HG02798 (cell line): Measurements from ENCODE around the gene AKNA.

Experiments
- ATAC-seq: cut with Tn5 transposase; IDR thresholded peaks from one replicate; pipeline ENCODE4 v1.9.1; 2021; ENCODE audit warnings: mild to moderate bottlenecking; ENCODE audit not compliant: unreplicated experiment, poor library complexity

The AKNA gene

DNA sequence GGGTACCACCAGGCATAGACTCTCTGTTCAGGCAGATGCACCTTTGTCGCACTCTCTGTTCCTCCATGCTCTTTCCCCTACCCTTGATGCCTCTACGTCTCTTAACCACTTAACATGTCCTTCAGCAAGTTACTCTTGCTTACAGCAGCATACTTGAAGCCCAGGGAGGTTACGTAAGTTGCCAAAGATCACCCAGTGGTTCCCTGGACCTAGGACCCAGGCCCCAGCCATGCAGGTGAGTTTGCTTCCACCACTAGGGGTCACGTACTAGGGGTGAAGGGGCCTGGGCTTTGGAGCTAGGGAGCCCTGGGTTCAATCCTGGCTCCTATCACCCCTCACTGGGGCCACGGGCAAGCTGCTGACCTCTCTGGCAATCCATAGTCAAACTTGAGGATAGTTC, 8.9 kb downstream of the AKNA start:
- ATAC-seq, result no peak

DNA sequence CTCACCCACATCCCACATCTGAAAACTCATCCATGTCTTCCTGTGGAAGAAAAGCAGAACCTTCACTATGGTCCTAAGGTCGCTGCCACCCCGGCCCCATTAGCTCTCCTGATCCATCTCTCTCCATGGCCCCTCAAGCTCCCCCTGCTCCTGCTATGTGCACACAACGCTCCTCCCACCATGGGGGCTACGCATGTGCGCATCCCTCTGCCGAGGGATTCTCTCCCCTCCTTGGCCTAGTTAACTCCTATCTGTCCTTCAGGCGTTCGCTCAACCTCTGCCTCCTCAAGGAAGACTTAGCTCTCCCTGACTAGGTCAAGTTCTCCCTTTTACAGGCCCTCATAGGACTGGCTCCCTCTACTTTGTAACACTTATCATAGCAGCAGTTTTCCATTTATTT, 9.8 kb downstream of the AKNA start:
- no peak for ATAC-seq

DNA sequence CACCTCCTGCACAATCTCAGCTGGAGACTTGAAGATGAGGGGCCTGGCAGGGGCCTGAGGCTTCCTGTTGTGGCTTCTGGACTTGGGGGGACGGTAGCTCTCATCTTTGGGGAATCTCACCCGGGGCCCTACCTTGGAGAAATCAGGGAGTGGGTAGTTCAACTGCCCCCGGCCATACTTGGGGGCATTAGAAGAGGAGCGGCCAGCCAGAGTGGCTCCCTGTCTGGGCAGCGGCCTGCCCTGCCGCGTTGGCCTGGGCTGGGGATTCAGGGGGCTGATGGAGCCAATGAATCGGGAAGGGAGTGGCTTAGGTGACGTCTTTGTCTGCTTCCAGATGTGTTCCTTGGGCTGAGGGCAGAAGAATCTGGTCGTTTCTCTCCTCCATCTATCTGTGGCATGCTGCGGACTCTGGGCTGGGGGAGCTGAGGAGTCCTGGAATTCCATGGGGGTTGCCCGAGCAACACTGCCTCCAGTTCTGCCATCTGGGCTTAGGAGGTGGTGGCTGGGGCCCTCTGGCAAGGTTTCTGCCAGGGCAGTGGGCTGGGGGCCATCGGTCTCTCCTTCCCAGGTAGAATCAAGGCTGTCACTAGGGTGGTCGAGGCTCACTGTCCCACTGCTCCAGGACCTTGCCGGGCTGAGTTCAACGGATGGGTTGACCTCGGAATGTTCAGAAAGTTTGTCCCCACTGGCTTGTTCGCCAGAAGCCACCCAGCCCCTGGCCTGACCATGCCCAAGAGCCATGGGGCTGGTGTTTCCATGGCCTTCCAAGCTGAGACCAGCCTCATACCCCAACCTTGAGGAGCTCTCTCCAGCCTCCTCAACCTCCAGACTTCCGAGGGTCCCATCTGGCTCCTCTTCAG, 11.0 kb downstream of the AKNA start:
- no peak for ATAC-seq

- no peak for ATAC-seq
Measured at GRCh38 chr9:114375386-114376175, 12.2 kb downstream of the AKNA start.

GRCh38 chr9:114374936-114375335, 12.8 kb downstream of the AKNA start:
- no peak for ATAC-seq

- no peak for ATAC-seq
Measured at GRCh38 chr9:114373960-114374730, 13.6 kb downstream of the AKNA start.

GRCh38 chr9:114372921-114373448, 14.8 kb downstream of the AKNA start:
- ATAC-seq, result peak; percentile 93

- no peak for ATAC-seq
Measured at GRCh38 chr9:114371973-114372917, 15.5 kb downstream of the AKNA start.

DNA sequence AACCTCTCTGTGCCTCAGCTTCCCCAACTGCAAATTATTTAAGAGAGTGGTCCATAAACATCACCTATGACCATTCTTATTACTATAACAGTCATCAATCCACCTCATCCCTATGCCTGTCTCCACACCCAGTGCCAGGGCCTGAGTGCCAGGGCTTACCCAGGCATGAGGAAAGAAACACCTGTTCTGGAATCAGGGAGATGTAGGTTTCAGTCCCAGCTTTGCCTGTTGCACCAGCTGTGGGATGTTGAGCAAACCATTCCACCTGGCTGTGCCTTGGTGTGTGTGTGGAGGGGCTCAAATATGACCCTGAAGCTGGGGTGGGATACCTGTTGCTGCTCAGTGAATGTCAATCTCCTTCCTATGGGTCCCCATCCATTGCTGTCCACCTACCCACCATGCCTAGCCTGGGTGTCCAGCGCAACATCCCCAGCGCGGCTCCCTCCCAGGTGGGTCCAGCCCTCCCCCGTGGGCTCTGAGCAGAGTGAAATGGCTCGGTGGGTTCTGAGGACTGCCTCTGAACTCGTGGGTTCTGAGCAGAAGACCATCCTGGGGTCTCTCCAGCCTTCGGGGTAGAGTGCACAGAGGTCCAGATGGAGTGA, 16.3 kb downstream of the AKNA start:
- no peak for ATAC-seq

DNA sequence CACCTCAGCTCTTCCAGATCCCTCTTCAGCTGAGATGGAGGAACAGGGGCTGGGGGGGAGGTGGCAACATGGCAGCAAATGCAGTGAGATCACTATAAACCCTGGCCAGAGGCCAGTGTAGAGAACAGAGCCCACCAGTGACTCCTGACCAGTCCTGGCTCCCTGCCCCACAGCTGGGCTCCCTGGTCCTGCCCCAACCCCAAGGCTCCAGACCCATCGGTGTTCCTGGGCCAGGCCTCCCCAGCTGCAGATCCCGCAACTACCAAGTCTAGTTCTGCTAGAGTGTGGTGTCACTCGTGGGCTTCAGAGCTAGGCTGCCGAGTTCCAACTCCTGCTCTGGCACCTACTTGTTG, 16.8 kb downstream of the AKNA start:
- ATAC-seq, result no peak

DNA sequence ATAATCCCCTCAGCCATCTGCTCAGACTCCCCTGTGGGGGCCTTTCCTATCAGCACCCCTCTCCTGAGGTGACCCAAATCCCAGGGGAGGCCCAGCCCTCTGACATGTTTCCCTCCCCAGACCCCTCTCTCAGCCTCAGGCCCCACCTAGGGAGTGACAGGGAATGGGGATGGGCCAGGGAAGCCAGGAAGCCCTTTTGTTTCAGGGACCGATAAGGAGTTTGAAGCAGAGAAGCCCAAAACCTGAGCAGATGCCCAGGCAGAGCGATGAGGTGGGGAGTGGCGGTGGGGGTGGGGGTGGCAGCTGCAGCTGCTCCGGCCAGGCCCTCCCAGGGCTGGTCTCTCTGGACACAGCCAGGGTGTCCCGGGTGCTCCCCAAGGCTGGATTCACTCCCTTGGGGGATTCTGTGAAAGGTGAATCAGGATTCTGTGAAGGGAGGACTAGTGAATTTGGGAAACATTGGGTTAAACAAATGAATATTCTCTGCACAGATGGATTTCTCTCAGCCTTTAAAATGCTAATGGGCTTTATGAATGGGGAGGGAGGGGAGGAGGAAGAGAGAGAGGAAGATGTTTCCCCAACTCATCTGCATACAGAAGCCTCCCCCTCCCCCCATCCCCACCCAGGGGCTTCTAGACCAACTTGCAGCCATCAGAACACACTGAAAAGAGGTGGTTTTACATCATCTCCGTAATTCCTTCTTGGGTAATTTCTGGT, 17.4 kb downstream of the AKNA start:
- ATAC-seq, result no peak

- no peak for ATAC-seq
Measured at GRCh38 chr9:114369216-114370130, 18.3 kb downstream of the AKNA start.

DNA sequence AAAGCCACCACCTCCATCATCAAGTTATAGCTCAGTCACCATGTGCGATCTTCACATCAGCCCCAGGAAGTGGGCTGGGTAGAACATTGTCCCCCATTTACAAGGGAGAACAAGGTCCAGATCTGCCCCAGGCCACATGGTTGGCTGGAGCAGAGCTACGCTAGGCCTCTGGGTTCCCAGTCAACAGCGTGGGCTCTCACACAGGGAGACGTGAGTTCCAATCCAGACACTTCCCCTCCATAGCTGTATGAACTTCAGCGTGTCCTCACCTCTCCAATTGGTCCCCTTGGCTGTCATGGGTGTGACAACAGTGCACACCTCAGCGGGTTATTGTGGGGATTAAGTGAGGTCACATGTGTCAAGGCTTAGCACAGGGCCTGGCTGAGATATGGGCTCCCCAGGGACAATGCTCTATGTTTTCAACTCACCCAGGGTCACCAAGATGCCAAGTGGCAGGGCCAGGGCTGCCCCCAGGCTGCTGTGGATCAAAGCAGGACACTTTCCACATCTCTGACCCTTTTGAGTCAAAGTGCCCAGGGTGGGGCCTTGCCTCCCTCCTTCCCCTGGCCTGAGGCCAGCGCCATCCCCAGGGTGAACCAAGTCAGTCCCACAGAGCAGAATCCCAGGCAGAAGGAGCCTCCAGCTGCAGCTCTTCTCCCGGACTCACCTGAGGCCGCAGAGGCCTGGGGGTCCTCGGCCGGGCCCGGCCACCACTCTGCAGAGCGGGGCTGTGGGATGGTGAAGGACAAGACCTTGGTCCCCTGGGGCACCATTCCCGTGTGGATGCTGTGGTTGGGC, 19.8 kb downstream of the AKNA start:
- no peak for ATAC-seq

DNA sequence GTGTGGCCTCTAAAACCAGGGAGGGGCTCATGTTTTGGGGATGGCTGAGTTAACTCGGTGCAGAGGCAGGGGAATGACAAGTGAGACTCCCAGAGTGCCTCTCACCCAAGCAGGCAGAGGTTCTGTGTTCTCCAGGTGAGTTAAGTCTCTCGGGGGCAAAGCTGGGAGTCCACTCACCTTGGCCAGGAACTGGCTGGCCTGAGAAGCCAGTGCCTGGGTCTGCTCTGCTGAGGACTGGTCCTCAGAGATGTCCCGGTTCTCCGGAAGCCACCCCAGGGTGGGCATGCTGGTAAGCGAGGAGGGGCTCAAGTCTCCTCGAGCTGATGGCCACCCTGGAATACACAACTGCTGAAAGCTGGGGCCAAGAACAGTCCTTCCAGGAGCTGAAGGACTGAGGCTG, 20.4 kb downstream of the AKNA start:
- no peak for ATAC-seq

DNA sequence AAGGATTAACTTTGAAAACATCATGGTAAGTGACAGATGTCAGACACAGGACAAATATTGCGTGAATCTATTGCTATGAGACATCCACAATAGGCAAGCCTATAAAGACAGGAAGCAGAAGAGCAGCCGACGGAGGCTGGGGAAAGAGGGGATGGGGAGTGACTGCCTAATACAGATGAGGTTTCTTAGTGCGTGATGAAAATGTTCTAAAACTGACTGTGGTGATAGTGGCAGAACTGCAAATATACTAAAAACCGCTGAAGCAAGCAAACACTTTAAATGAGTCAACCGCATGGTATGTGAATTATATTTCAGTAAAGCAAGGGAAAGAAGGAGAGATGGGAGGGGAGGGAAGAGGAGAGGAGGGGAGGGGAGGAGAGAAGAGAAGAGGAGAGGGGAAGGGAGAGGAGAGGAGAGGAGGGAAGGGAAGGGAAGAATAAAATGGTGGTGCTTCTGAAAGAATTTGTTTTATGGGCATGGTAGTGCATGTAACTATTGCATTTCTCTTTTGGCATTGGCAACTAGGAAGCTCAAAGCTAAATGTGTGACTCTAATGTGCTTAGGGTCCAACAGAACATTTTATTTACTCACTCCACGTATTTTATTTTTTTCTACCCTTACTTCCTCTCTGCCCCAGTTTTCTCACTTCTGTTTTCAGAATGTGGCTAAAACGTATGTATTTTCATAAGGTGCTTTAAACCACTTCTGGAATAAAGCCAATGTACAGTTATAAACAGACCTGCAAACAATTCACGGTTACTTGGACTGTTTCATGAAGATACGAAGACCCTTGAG, 21.3 kb downstream of the AKNA start:
- ATAC-seq, result peak; percentile 45

DNA sequence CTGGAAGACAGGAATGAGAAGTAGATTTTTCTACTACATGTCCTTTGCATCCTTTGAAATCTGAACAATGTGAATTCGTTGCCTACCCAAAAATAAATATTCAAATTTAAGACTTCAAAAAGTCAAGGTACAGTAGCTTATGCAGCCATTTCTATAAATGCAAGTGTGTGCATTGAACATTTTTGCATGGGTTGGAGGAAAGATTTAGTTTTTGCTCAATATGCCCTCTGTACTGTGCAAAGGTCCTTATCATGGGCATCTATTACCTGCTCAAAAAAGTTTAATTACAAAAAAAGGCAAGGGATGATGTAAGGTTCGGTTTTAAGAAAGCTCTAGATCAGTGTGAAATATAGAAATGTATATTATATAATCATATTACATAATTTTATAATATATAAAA, 22.6 kb downstream of the AKNA start:
- no peak for ATAC-seq
